CD4-positive, alpha-beta T cell treated with Interferon gamma for 1 hour (primary cell): ENCODE measurements around the gene KCNK18.

Source experiments
- DNase-seq: peaks from one replicate; pipeline ENCODE4 v3.0.0-alpha.2; 2020

KCNK18 gene

GRCh38 chr10:117254774-117255735 is 57.8 kb downstream of the KCNK18 start:
- no peak for DNase-seq

- no peak for DNase-seq
These were observed 58.7 kb downstream of the KCNK18 start for GRCh38 chr10:117255835-117256460.

DNA sequence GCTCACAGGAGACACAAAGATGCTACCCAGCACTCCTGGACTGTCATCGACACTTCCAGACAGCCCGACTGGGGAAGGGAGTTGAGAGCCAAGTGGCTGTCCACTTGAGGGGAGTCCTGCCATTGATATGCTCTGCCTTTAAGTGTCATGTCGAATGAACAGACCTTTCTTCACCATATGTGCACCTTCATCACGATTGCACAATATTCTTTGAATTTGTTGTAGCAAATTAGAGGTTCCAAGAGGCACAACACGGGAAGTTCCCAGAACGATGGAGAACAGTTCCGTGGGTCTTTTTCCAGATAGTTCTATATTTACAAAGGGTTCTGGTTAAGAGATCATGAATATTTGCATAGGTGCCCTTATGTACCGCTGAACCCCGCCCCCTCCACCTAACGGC is 59.6 kb downstream of the KCNK18 start:
- no peak for DNase-seq

DNA sequence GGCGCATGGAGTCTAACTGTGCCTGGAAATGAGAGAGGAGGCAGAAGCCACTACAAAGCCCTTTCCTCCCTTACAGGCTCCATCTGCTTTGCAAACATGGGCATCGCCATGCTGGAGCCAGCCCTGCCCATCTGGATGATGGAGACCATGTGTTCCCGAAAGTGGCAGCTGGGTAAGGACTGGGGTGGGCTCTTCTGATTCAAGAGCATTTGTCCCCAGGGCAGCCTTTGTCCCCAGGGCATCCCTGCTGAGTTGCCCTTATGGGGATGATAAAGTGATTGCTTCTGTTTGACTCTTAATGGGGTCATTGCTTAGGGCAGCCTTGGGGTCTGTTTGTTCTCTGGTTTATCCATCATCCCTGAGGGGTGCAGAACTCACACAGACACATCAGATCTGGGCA is 60.4 kb downstream of the KCNK18 start:
- DNase-seq = no peak

DNA sequence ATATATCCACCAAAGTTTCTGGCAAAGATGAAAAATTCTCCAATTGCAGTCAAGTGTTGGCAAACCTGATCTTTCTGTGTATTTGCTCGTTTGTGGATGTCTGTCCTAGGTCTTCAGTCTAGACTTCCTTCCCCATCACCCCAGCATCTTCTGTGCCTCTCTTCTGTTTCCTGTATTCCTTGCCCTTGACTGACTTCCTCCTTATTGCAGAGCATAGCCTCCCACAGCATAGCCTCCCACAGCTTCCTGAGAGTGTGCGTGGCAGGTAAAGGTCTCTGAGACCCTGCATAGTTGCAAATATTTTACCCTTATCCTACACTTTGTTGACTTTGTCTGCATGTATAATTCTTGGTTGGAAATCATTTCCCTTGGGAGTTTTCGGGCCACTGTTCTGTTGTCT is 62.0 kb downstream of the KCNK18 start:
- DNase-seq = no peak
